Neural cell (in vitro differentiated cells): ENCODE results near the gene TMEM259.

ENCODE experiments used
- EP300 ChIP-seq: fragments of 450-650 bp; conservative IDR thresholded peaks from 2 replicates; pipeline ENCODE4 v1.6.1; 2014; ENCODE audit warnings: antibody characterized with exemption, mild to moderate bottlenecking, moderate library complexity; ENCODE audit not compliant: poor library complexity, severe bottlenecking
- EZH2 ChIP-seq: fragments of 200-600, 300-800 bp; shearing (Covaris generic), sonication (generic); IDR thresholded peaks from 2 replicates; pipeline ENCODE4 v1.6.1; 2014; ENCODE audit warnings: antibody characterized with exemption, low read length, borderline replicate concordance, mild to moderate bottlenecking; ENCODE audit not compliant: insufficient read depth, poor library complexity, severe bottlenecking
- MXI1 ChIP-seq: fragments of 450-650 bp; conservative IDR thresholded peaks from 2 replicates; pipeline ENCODE4 v1.6.1; 2014; ENCODE audit warnings: antibody characterized with exemption, mild to moderate bottlenecking; ENCODE audit not compliant: poor library complexity, severe bottlenecking
- POLR2AphosphoS5 ChIP-seq: IDR thresholded peaks from 2 replicates; pipeline ENCODE4 v1.6.1; 2012
- RAD21 ChIP-seq: fragments of 450-650 bp; conservative IDR thresholded peaks from 2 replicates; pipeline ENCODE4 v1.6.1; 2014; ENCODE audit warnings: antibody characterized with exemption, mild to moderate bottlenecking, moderate library complexity
- REST ChIP-seq: IDR thresholded peaks from 2 replicates; pipeline ENCODE4 v1.6.1; 2012; ENCODE audit warnings: borderline replicate concordance
- SMC3 ChIP-seq: fragments of 450-650 bp; conservative IDR thresholded peaks from 2 replicates; pipeline ENCODE4 v1.6.1; 2014; ENCODE audit warnings: antibody characterized with exemption, mild to moderate bottlenecking, moderate library complexity; ENCODE audit not compliant: poor library complexity
- TAF1 ChIP-seq: IDR thresholded peaks from 2 replicates; pipeline ENCODE4 v1.6.1; 2012; ENCODE audit warnings: low read depth
- TF ChIP-seq, protein P1 (sequence below): fragments of 450-650 bp; IDR thresholded peaks from 2 replicates; pipeline ENCODE4 v1.5.1; 2014; ENCODE audit warnings: antibody characterized with exemption, mild to moderate bottlenecking, moderate library complexity; ENCODE audit not compliant: poor library complexity, severe bottlenecking

DNA sequence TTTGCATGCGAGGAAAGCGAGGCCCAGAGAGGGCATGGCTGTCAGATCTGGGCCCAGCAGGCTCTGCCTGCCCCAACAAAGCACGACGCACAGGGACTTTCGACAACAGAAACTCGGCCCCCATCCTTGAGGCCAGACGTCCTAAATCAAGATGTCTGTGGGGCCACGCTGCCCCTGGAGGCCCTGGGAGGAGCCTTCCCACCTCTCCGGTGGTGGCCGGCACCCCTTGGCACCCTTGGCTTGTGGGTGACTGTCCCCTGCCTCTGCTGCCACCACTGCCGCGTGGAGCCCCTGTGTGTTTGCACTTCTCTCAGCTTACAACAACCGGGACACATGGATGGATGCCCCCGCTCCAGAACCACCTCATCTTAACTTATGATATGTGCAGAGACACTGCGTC, 32.4 kb downstream of the TMEM259 start:
- no peak for TF ChIP-seq RAD21
- TF ChIP-seq, protein P1, sequence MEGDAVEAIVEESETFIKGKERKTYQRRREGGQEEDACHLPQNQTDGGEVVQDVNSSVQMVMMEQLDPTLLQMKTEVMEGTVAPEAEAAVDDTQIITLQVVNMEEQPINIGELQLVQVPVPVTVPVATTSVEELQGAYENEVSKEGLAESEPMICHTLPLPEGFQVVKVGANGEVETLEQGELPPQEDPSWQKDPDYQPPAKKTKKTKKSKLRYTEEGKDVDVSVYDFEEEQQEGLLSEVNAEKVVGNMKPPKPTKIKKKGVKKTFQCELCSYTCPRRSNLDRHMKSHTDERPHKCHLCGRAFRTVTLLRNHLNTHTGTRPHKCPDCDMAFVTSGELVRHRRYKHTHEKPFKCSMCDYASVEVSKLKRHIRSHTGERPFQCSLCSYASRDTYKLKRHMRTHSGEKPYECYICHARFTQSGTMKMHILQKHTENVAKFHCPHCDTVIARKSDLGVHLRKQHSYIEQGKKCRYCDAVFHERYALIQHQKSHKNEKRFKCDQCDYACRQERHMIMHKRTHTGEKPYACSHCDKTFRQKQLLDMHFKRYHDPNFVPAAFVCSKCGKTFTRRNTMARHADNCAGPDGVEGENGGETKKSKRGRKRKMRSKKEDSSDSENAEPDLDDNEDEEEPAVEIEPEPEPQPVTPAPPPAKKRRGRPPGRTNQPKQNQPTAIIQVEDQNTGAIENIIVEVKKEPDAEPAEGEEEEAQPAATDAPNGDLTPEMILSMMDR = no peak
- TF ChIP-seq EP300 = no peak
- TF ChIP-seq EZH2 = no peak
- no peak for TF ChIP-seq POLR2AphosphoS5
- TF ChIP-seq SMC3 = no peak
- TF ChIP-seq REST = no peak
- TF ChIP-seq TAF1 = no peak
- no peak for TF ChIP-seq MXI1
